Loucy (cell line): ENCODE results near the gene DRP2.

ENCODE experiments used
- H2AFZ ChIP-seq: fragments of 200-600 bp; sonication (generic); 2 replicates; pipeline ENCODE4 v1.6.0; 2016; ENCODE audit warnings: antibody characterized with exemption, mild to moderate bottlenecking, low read length, moderate library complexity
- H3F3A ChIP-seq: fragments of 200-600 bp; 2 replicates; pipeline ENCODE4 v1.6.0; 2016; ENCODE audit warnings: antibody characterized with exemption, low read depth, mild to moderate bottlenecking
- H3K27me3 ChIP-seq: fragments of 200-600 bp; sonication (generic); 2 replicates; pipeline ENCODE4 v1.6.1; 2014; ENCODE audit warnings: low read length, mild to moderate bottlenecking; ENCODE audit not compliant: insufficient read depth, poor library complexity, severe bottlenecking
- H3K36me3 ChIP-seq: fragments of 200-600 bp; sonication (generic); 2 replicates; pipeline ENCODE4 v1.6.1; 2016; ENCODE audit warnings: low read length; ENCODE audit not compliant: insufficient read depth
- H3K4me1 ChIP-seq: fragments of 200-600 bp; sonication (generic); 2 replicates; pipeline ENCODE4 v1.5.1; 2014; ENCODE audit warnings: low read length, mild to moderate bottlenecking; ENCODE audit not compliant: insufficient read depth, poor library complexity, severe bottlenecking
- H3K4me2 ChIP-seq: fragments of 200-600 bp; sonication (generic); 2 replicates; pipeline ENCODE4 v1.6.0; 2014; ENCODE audit warnings: antibody characterized with exemption, low read length, low read depth, mild to moderate bottlenecking; ENCODE audit not compliant: poor library complexity, severe bottlenecking
- H3K4me3 ChIP-seq: fragments of 200-600 bp; sonication (generic); 2 replicates; pipeline ENCODE4 v1.5.1; 2014; ENCODE audit warnings: low read length, mild to moderate bottlenecking, mixed read lengths; ENCODE audit not compliant: poor library complexity, severe bottlenecking
- H3K79me2 ChIP-seq: fragments of 200-600 bp; sonication (generic); 2 replicates; pipeline ENCODE4 v1.6.1; 2014; ENCODE audit warnings: low read length; ENCODE audit not compliant: insufficient read depth
- H3K9ac ChIP-seq: fragments of 200-600 bp; sonication (generic); 2 replicates; pipeline ENCODE4 v1.6.0; 2014; ENCODE audit warnings: mild to moderate bottlenecking, low read depth, low read length, moderate library complexity; ENCODE audit not compliant: poor library complexity, severe bottlenecking
- H3K9me2 ChIP-seq: fragments of 200-600 bp; sonication (generic); replicated peaks from 2 replicates; pipeline ENCODE4 v1.6.1; 2016; ENCODE audit warnings: low read depth, low read length, mixed read lengths
- H3K9me3 ChIP-seq: fragments of 200-600 bp; sonication (generic); 2 replicates; pipeline ENCODE4 v1.6.1; 2014; ENCODE audit warnings: mild to moderate bottlenecking, antibody characterized with exemption, low read length, low read depth; ENCODE audit not compliant: insufficient read depth
- H4K20me1 ChIP-seq: fragments of 200-600 bp; sonication (generic); 2 replicates; pipeline ENCODE4 v1.6.0; 2014; ENCODE audit warnings: antibody characterized with exemption, low read length, mild to moderate bottlenecking; ENCODE audit not compliant: insufficient read depth, poor library complexity, severe bottlenecking
- CTCF ChIP-seq: fragments of 200-600 bp; sonication (generic); conservative IDR thresholded peaks from 2 replicates; pipeline ENCODE4 v1.5.1; 2014; ENCODE audit warnings: mild to moderate bottlenecking, antibody characterized with exemption, low read length
- EZH2phosphoT487 ChIP-seq: fragments of 200-600 bp; IDR thresholded peaks from 2 replicates; pipeline ENCODE4 v1.6.1; 2018; ENCODE audit warnings: antibody characterized with exemption, mild to moderate bottlenecking, moderate library complexity, borderline replicate concordance

The DRP2 gene

DNA sequence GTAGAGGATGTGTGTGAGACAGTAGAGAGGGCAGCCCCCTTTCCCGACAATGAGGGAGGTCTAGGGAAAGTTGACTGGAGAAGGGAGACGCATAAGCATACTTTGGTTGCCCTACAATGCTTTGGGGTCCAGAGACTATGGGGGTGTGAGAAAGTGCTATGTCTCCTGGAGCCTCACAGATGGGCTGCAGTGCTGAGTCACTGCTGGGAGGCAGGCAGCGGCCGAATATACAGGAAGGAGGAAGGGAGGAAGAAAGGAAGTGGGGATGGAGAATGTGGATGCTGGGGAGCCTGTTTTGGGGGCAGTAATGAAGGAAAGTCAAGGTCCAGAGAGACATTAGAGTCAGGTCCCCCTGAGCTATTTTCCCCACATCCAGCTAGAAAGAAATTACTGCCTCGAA is 12.7 kb downstream of the DRP2 start:
- Histone ChIP-seq H4K20me1 (no peaks in the 10 kb centered on the region), H3K4me2 (no peak overlapping the region), H3K79me2 (no peaks in the 10 kb centered on the region), H3K9ac (no peak overlapping the region), H3K4me3 (no peak overlapping the region), H3K36me3 (no peaks in the 10 kb centered on the region), H3K27me3 (no peaks in the 10 kb centered on the region), H3K4me1 (no peaks in the 10 kb centered on the region), H3F3A (no peaks in the 10 kb centered on the region), H3K9me2 (no peaks in the 10 kb centered on the region), H3K9me3 (no peaks in the 10 kb centered on the region), H2AFZ (no peak overlapping the region)
- TF ChIP-seq EZH2phosphoT487 (no peak), CTCF (no peak)

GRCh38 chrX:101237041-101237440 is 17.5 kb downstream of the DRP2 start:
- Histone ChIP-seq H4K20me1 (no peaks in the 10 kb centered on the region), H3K9me2 (no peaks in the 10 kb centered on the region), H3K4me3 (no peak overlapping the region), H2AFZ (no peak overlapping the region), H3K9ac (no peak overlapping the region), H3K36me3 (no peaks in the 10 kb centered on the region), H3K9me3 (no peaks in the 10 kb centered on the region), H3K4me1 (no peaks in the 10 kb centered on the region), H3K79me2 (no peaks in the 10 kb centered on the region), H3K4me2 (no peak overlapping the region), H3K27me3 (no peaks in the 10 kb centered on the region), H3F3A (no peaks in the 10 kb centered on the region)
- TF ChIP-seq CTCF (no peak), EZH2phosphoT487 (no peak)

DNA sequence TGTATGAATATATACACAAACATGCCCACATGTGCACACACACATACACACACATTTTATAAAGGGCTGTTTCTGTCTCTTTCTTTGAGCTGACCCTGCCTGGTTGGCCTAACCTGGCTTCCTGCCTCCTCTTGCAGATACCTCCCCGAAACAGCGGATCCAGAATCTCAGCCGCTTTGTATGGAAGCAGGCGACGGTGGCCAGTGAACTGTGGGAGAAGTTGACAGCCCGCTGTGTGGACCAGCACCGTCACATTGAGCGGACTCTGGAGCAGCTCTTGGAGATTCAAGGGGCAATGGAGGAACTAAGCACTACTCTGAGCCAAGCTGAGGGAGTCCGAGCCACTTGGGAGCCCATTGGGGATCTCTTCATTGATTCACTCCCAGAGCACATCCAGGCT is 21.9 kb downstream of the DRP2 start:
- no peaks in the 10 kb centered on the region for H3K36me3 ChIP-seq
- no peak for TF ChIP-seq EZH2phosphoT487
- no peak for TF ChIP-seq CTCF
- no peaks in the 10 kb centered on the region for H3K27me3 ChIP-seq
- no peak overlapping the region for H2AFZ ChIP-seq
- no peaks in the 10 kb centered on the region for H3K9me2 ChIP-seq
- no peaks in the 10 kb centered on the region for H3F3A ChIP-seq
- H3K79me2 ChIP-seq, result no peaks in the 10 kb centered on the region
- H3K9me3 ChIP-seq, result no peaks in the 10 kb centered on the region
- H4K20me1 ChIP-seq, result no peaks in the 10 kb centered on the region
- H3K4me1 ChIP-seq, result no peaks in the 10 kb centered on the region
- no peak overlapping the region for H3K9ac ChIP-seq
- H3K4me2 ChIP-seq, result no peak overlapping the region
- no peak overlapping the region for H3K4me3 ChIP-seq
